ENCODE measurements around the gene SLC25A38. TPM values are rescaled to one million over a fixed set of nuclear protein-coding genes. Genes with fewer than 3 reads are reported as not detected.

The SLC25A38 gene
- total and polyA plus RNA-seq, 9 of the 15 experiments (the other 6 are each of a cell fraction or from before 2014, with no cell fraction given) = 13.5 to 51.1 (median 30.6) TPM

DNA sequence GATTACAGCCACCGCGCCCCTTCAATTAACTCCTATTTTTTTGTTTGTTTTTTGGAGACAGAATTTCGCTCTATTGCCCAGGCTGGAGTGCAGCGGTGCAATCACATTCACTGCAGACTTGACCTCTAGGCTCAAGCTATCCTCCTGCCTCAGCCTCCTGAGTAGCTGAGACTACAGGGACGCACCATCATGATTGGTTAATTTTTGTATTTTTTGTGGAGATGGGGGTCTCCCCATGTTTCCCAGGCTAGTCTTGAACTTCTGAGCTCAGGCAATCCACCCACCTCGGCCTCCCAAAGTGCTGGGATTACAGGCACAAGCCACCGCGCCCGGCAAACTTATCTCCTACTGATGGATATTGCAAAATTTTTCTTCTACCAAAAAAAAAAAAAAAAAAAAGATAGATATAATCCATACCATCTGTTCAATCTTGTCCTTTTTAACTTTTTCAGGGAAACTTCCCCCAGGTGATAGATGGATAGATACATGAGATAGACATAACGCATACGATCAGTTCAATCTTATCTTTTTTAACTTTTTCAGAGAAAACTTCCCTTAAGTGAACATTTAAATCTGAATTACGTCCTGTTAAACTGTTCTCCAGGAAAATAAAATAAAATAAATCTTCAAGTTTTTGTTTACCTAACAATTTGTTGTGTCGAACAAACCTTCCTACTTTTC lies 22.7 kb downstream of the SLC25A38 start:
- Histone ChIP-seq H2AFZ (ENCODE audit: low read depth, low read length) (peak overlapping the region; percentile 86), H3K9me3 (replicated peaks; ENCODE audit: control insufficient read depth, insufficient read depth, low read depth, low read length) (no peaks in the 10 kb centered on the region), H3K79me2 (ENCODE audit: control insufficient read depth, insufficient read depth, low read length) (peaks cover 58% of the 10 kb centered on the region), H3K9me1 (ENCODE audit: control insufficient read depth, insufficient read depth, low read length) (no peaks in the 10 kb centered on the region), H3K4me2 (ENCODE audit: insufficient read depth, low read length) (peak overlapping the region; percentile 96), H3K27me3 (ENCODE audit: control insufficient read depth in 2 of 2, insufficient read depth in 2 of 2, low read length in 2 of 2) (no peaks in the 10 kb centered on the region), H3K9ac (ENCODE audit: insufficient read depth in 1 of 2, low read depth in 2 of 2, low read length in 2 of 2) (peak overlapping the region; percentile 94 to 97), H3K4me1 (replicated peaks in 1 of 2; ENCODE audit: control insufficient read depth in 2 of 2, insufficient read depth in 2 of 2, low read length in 2 of 2) (peaks cover 18 to 29% of the 10 kb centered on the region in 2 experiments; a peak in 4 of 5 replicates), H3K4me3 (peak overlapping the region; percentile 61), H3K36me3 (ENCODE audit: control insufficient read depth, insufficient read depth, low read length) (peaks cover 40% of the 10 kb centered on the region), H4K20me1 (replicated peaks; ENCODE audit: control insufficient read depth, insufficient read depth, low read length) (peaks cover 12% of the 10 kb centered on the region), H3K27ac (ENCODE audit: extremely low read depth, low read depth, low read length) (peak overlapping the region; percentile 91)
- no peak for ATAC-seq
- DNase-seq (ENCODE audit: extremely low read depth in 1 of 4, low spot score in 3 of 4) = no peak
- FAIRE-seq = no peak
- in situ Hi-C loops (cut with MboI) (loop anchor here (10.0 to 25.0 kb wide), 2 partner anchors 899 to 1056 kb away; partner anchors contain the start of genes EIF1B and RPL14), intact Hi-C loops (cut with micrococcal nuclease) (loop anchor here (1.0 to 10.0 kb wide), 5 partner anchors 23 to 899 kb away; partner anchors contain the start of genes EIF1B and SLC25A38)
- BruUV-seq (replicated peaks) = TSS peak; percentile 82
- 8% methylated on average over 13 of the region's 13 CpGs for WGBS (ENCODE audit: insufficient coverage, low coverage, missing lambda C conversion rate)
- CTCF ChIA-PET (ENCODE audit: low intra/inter-chr PET ratio) = interaction anchor here (0.7 to 1.7 kb wide), 3 partner anchors 92 to 375 kb away, joined by 3 to 4 read pairs (median 3); no protein-coding TSS in a partner anchor
- POLR2A ChIA-PET = interaction anchor here (0.6 to 6.1 kb wide), 23 partner anchors 8 to 406 kb away, joined by 3 to 45 read pairs (median 4); no protein-coding TSS in a partner anchor
- no peak for TF ChIP-seq NELFE (IDR thresholded peaks at IDR 0.05; ENCODE audit: insufficient read depth, insufficient read length)
- no peak for TF ChIP-seq MYBL2 (IDR thresholded peaks at IDR 0.05; ENCODE audit: low read depth)
- TF ChIP-seq MYBL2 (CRISPR knock-in tag; IDR thresholded peaks at IDR 0.05; ENCODE audit: borderline replicate concordance) = no peak
- TF ChIP-seq RCOR1 (IDR thresholded peaks at IDR 0.05; ENCODE audit: borderline replicate concordance in 1 of 2, low read depth in 2 of 2, low read length in 2 of 2) = no peak
- TF ChIP-seq ZNF551 (CRISPR knock-in tag; IDR thresholded peaks at IDR 0.05) = 0 out of 2 replicates have a peak, but pooled peaks have one; percentile 55
- TF ChIP-seq SMARCA5 (IDR thresholded peaks at IDR 0.05) = peak; percentile 51; the same call in 1 of the 2 replicates
- no peak for TF ChIP-seq ZFP36 (IDR thresholded peaks at IDR 0.05; ENCODE audit: low read depth, low read length, partially characterized antibody)
- peak; percentile 43; the same call in 1 of the 2 replicates for TF ChIP-seq MECOM (CRISPR knock-in tag; IDR thresholded peaks at IDR 0.05)
- no peak for TF ChIP-seq TEAD1 (CRISPR knock-in tag; IDR thresholded peaks at IDR 0.05)
- TF ChIP-seq DPF2 (IDR thresholded peaks at IDR 0.05) = no peak
- no peak for TF ChIP-seq SRSF1 (IDR thresholded peaks at IDR 0.05; ENCODE audit: low read depth, low read length)
- TF ChIP-seq EP400 (IDR thresholded peaks at IDR 0.05) = no peak
- TF ChIP-seq XRCC5 (IDR thresholded peaks at IDR 0.05; ENCODE audit: low read depth, low read length) = no peak
- no peak for TF ChIP-seq SP1 (CRISPR knock-in tag; IDR thresholded peaks at IDR 0.05)
- TF ChIP-seq BCOR (IDR thresholded peaks at IDR 0.05) = 0 out of 2 replicates have a peak, but pooled peaks have one; percentile 35
- TF ChIP-seq, protein P1, sequence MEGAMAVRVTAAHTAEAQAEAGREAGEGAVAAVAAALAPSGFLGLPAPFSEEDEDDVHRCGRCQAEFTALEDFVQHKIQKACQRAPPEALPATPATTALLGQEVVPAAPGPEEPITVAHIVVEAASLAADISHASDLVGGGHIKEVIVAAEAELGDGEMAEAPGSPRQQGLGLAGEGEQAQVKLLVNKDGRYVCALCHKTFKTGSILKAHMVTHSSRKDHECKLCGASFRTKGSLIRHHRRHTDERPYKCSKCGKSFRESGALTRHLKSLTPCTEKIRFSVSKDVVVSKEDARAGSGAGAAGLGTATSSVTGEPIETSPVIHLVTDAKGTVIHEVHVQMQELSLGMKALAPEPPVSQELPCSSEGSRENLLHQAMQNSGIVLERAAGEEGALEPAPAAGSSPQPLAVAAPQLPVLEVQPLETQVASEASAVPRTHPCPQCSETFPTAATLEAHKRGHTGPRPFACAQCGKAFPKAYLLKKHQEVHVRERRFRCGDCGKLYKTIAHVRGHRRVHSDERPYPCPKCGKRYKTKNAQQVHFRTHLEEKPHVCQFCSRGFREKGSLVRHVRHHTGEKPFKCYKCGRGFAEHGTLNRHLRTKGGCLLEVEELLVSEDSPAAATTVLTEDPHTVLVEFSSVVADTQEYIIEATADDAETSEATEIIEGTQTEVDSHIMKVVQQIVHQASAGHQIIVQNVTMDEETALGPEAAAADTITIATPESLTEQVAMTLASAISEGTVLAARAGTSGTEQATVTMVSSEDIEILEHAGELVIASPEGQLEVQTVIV (CRISPR knock-in tag; IDR thresholded peaks at IDR 0.05; ENCODE audit: borderline replicate concordance) = 0 out of 2 replicates have a peak, but pooled peaks have one; percentile 47
- TF ChIP-seq TRIM24 (IDR thresholded peaks at IDR 0.05) = no peak

All from K562 (cell line).